ENCODE results near the gene CLEC17A.

GRCh38 chr19:14550201-14550754 is 32.6 kb upstream of the CLEC17A start:
- TF ChIP-seq CTCF (IDR thresholded peaks at IDR 0.05) (no peak), POLR2A (IDR thresholded peaks at IDR 0.05) (no peak), POLR2AphosphoS5 (IDR thresholded peaks at IDR 0.05) (no peak)
